Fibroblast of the aortic adventitia (primary cell): ENCODE results near the gene NTRK1. TPM values are rescaled to one million over a fixed set of nuclear protein-coding genes. Genes with fewer than 3 reads are reported as not detected.

Experiments
- total RNA-seq: library from RNA; depleted of rRNA; stranded (reverse); fragments of >200 nt; gene quantifications from 2 replicates; pipeline ENCODE4 v1.2.3, GENCODE V29; 2012; ENCODE audit warnings: low replicate concordance

Gene NTRK1
- total RNA-seq, 1 donor = 0.09 TPM

Other genes with a start within 250 kb of the NTRK1 start
- not detected in 2 replicates for gene HAPLN2, start 241.4 kb upstream of the NTRK1 start, total RNA-seq
- not detected in 2 replicates for gene BCAN, start 218.7 kb upstream of the NTRK1 start, total RNA-seq
- 44.5 and 83.0 TPM in 2 replicates for gene NES, start 183.5 kb upstream of the NTRK1 start, total RNA-seq
- gene CRABP2, start 155.3 kb upstream of the NTRK1 start, total RNA-seq = 62.7 and 68.9 TPM in 2 replicates
- gene METTL25B, start 132.4 kb upstream of the NTRK1 start, total RNA-seq = 4.1 and 10.9 TPM in 2 replicates
- 9.9 and 27.4 TPM in 2 replicates for gene ISG20L2, start 132.1 kb upstream of the NTRK1 start, total RNA-seq
- 19.0 and 42.8 TPM in 2 replicates for gene MRPL24, start 119.8 kb upstream of the NTRK1 start, total RNA-seq
- 146 and 299 TPM in 2 replicates for gene HDGF, start 109.2 kb upstream of the NTRK1 start, total RNA-seq
- 28.3 and 33.8 TPM in 2 replicates for gene PRCC, start 93.3 kb upstream of the NTRK1 start, total RNA-seq
- not detected in 2 replicates for gene SH2D2A, start 44.0 kb upstream of the NTRK1 start, total RNA-seq
- gene INSRR, start 1.7 kb upstream of the NTRK1 start, total RNA-seq = 0.08 TPM in 1 of 2 replicates, not detected in the other
- gene PEAR1, start 32.9 kb downstream of the NTRK1 start, total RNA-seq = 4.8 and 10.8 TPM in 2 replicates
- 0.09 TPM in 1 of 2 replicates, not detected in the other for gene LRRC71, start 59.8 kb downstream of the NTRK1 start, total RNA-seq
- gene ARHGEF11, start 184.9 kb downstream of the NTRK1 start, total RNA-seq = 32.2 and 53.2 TPM in 2 replicates
- not detected in 2 replicates for gene ETV3L, start 238.9 kb downstream of the NTRK1 start, total RNA-seq